Measurements from ENCODE around the gene NCOA3.

The NCOA3 gene

DNA sequence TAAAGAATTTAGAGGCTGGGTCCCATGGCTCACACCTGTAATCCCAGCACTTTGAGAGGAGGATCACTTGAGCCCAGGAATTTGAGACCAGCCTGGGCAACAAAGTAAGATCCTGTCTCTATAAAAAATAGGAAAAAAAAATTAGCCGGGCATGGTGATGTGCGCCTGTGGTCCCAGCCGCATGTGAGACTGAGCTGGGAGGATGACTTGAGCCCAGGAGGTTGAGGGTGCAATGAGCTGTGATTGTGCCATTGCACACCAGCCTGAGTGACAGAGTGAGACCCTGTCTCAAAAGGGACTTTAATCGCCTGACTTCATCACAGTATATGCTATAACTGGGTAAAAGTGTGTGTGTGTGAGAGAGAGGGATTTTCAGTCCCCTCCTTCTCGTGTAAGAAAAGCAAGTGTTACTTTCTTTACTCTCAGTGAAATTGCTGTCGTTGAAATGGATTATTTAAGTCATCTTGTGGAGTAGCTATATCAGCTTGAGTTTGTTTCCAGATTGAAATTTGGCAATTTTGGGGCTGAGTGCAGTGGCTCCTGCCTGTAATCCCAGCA lies 7.5 kb downstream of the NCOA3 start:
- H3K27me3 ChIP-seq (ENCODE audit: insufficient read depth, low read length, poor library complexity, severe bottlenecking), result no peaks in the 10 kb centered on the region
- no peaks in the 10 kb centered on the region for H3K9me3 ChIP-seq (ENCODE audit: insufficient read depth, low read depth, low read length)
- H3K36me3 ChIP-seq (ENCODE audit: insufficient read depth, low read length), result no peaks in the 10 kb centered on the region
- H3K4me2 ChIP-seq (ENCODE audit: low read depth, low read length, poor library complexity, severe bottlenecking), result peak overlapping the region; percentile 67
- H3K4me1 ChIP-seq (ENCODE audit: insufficient read depth, low read length, poor library complexity, severe bottlenecking), result peaks cover 44% of the 10 kb centered on the region
- H2AFZ ChIP-seq (ENCODE audit: low read length), result no peak overlapping the region
- no peaks in the 10 kb centered on the region for H3K9me2 ChIP-seq (replicated peaks; ENCODE audit: low read depth, low read length)
- TF ChIP-seq EZH2phosphoT487 (IDR thresholded peaks at IDR 0.05; ENCODE audit: borderline replicate concordance), result no peak
- no peak for TF ChIP-seq CTCF (conservative IDR thresholded peaks at IDR 0.05; ENCODE audit: low read length)
- H3K4me3 ChIP-seq (ENCODE audit: low read length, poor library complexity, severe bottlenecking), result peak overlapping the region; percentile 60
- no peaks in the 10 kb centered on the region for H3F3A ChIP-seq (ENCODE audit: low read depth)
- H3K79me2 ChIP-seq (ENCODE audit: insufficient read depth, low read length), result peaks cover 89% of the 10 kb centered on the region
- peaks cover under 1% of the 10 kb centered on the region for H4K20me1 ChIP-seq (ENCODE audit: insufficient read depth, low read length, poor library complexity, severe bottlenecking)
- peak overlapping the region; percentile 71 for H3K9ac ChIP-seq (ENCODE audit: low read depth, low read length, poor library complexity, severe bottlenecking)

DNA sequence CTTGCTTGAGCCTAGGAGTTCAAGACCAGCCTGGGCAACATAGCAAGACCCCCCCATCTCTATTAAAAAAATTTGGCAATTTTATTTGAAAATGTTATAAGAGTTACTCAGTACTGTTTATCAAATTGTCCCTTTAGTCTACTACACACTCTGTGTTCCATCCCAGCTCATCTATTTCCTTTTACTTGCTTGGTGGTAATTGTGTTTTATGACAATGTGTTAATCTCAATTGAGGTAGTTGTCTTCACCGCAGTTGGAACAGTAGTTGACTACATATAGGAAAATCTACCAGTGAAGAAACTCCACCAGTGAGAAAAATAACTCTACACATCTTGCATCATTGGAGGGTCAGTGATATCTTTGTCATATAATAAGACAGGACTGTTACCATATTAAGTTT lies 8.0 kb downstream of the NCOA3 start:
- Histone ChIP-seq H3K36me3 (ENCODE audit: insufficient read depth, low read length) (no peaks in the 10 kb centered on the region), H3K4me1 (ENCODE audit: insufficient read depth, low read length, poor library complexity, severe bottlenecking) (peaks cover 43% of the 10 kb centered on the region), H3K27me3 (ENCODE audit: insufficient read depth, low read length, poor library complexity, severe bottlenecking) (no peaks in the 10 kb centered on the region), H3F3A (ENCODE audit: low read depth) (no peaks in the 10 kb centered on the region), H3K4me2 (ENCODE audit: low read depth, low read length, poor library complexity, severe bottlenecking) (peak overlapping the region; percentile 67), H3K9me2 (replicated peaks; ENCODE audit: low read depth, low read length) (no peaks in the 10 kb centered on the region), H3K9me3 (ENCODE audit: insufficient read depth, low read depth, low read length) (no peaks in the 10 kb centered on the region), H3K4me3 (ENCODE audit: low read length, poor library complexity, severe bottlenecking) (no peak overlapping the region), H2AFZ (ENCODE audit: low read length) (no peak overlapping the region), H3K9ac (ENCODE audit: low read depth, low read length, poor library complexity, severe bottlenecking) (no peak overlapping the region), H4K20me1 (ENCODE audit: insufficient read depth, low read length, poor library complexity, severe bottlenecking) (no peaks in the 10 kb centered on the region), H3K79me2 (ENCODE audit: insufficient read depth, low read length) (peaks cover 89% of the 10 kb centered on the region)
- no peak for TF ChIP-seq CTCF (conservative IDR thresholded peaks at IDR 0.05; ENCODE audit: low read length)
- no peak for TF ChIP-seq EZH2phosphoT487 (IDR thresholded peaks at IDR 0.05; ENCODE audit: borderline replicate concordance)

GRCh38 chr20:47515843-47516242 lies 14.2 kb downstream of the NCOA3 start:
- H3K9ac ChIP-seq (ENCODE audit: low read depth, low read length, poor library complexity, severe bottlenecking), result no peak overlapping the region
- no peak overlapping the region for H2AFZ ChIP-seq (ENCODE audit: low read length)
- no peaks in the 10 kb centered on the region for H3F3A ChIP-seq (ENCODE audit: low read depth)
- no peak overlapping the region for H3K4me3 ChIP-seq (ENCODE audit: low read length, poor library complexity, severe bottlenecking)
- H3K79me2 ChIP-seq (ENCODE audit: insufficient read depth, low read length), result peaks cover 63% of the 10 kb centered on the region
- no peaks in the 10 kb centered on the region for H3K9me3 ChIP-seq (ENCODE audit: insufficient read depth, low read depth, low read length)
- no peaks in the 10 kb centered on the region for H3K9me2 ChIP-seq (replicated peaks; ENCODE audit: low read depth, low read length)
- no peaks in the 10 kb centered on the region for H3K27me3 ChIP-seq (ENCODE audit: insufficient read depth, low read length, poor library complexity, severe bottlenecking)
- no peaks in the 10 kb centered on the region for H4K20me1 ChIP-seq (ENCODE audit: insufficient read depth, low read length, poor library complexity, severe bottlenecking)
- no peak overlapping the region for H3K4me2 ChIP-seq (ENCODE audit: low read depth, low read length, poor library complexity, severe bottlenecking)
- peaks cover 1% of the 10 kb centered on the region; the same call in 1 of the 2 replicates for H3K36me3 ChIP-seq (ENCODE audit: insufficient read depth, low read length)
- no peaks in the 10 kb centered on the region for H3K4me1 ChIP-seq (ENCODE audit: insufficient read depth, low read length, poor library complexity, severe bottlenecking)
- TF ChIP-seq EZH2phosphoT487 (IDR thresholded peaks at IDR 0.05; ENCODE audit: borderline replicate concordance) (no peak), CTCF (conservative IDR thresholded peaks at IDR 0.05; ENCODE audit: low read length) (no peak)
